ENCODE results near the gene CALB2. TPM values are rescaled to one million over a fixed set of nuclear protein-coding genes. Genes with fewer than 3 reads are reported as not detected.

The CALB2 gene
- polyA plus RNA-seq, 2 of the 4 experiments (the other 2 are of a cell fraction) = 3.7 to 6.4 TPM

- WGBS (ENCODE audit: missing lambda C conversion rate) = 42% methylated on average over 11 of the region's 11 CpGs
- no peak overlapping the region for H3K27ac ChIP-seq
These were observed 44.2 kb downstream of the CALB2 start for GRCh38 chr16:71402674-71403073.

GRCh38 chr16:71404364-71404763 lies 45.8 kb downstream of the CALB2 start:
- no peaks in the 10 kb centered on the region; the same call in 2 of the 3 replicates for H3K9me3 ChIP-seq
- H3K4me2 ChIP-seq = no peak overlapping the region
- no peak overlapping the region for H3K27ac ChIP-seq
- no peak overlapping the region for H3K4me3 ChIP-seq
- DNase-seq (ENCODE audit: low read depth in 1 of 2, low spot score in 1 of 2) (no peak), ATAC-seq (no peak), FAIRE-seq (no peak)
- WGBS (ENCODE audit: missing lambda C conversion rate) = 71% methylated on average over 4 of the region's 4 CpGs
- ChIA-PET CTCF (interaction anchor here (1.0 to 4.3 kb wide), 3 partner anchors 8 to 134 kb away, joined by 3 to 27 read pairs (median 3); no protein-coding TSS in a partner anchor), POLR2A (no interaction called here)
- TF ChIP-seq FOSB (CRISPR knock-in tag; IDR thresholded peaks at IDR 0.05) = no peak
- no peak for TF ChIP-seq NPAS2 (CRISPR knock-in tag; IDR thresholded peaks at IDR 0.05; ENCODE audit: borderline replicate concordance)
- TF ChIP-seq RAD21 (conservative IDR thresholded peaks at IDR 0.05 in 1 of 2, IDR thresholded peaks at IDR 0.05 in 1 of 2) = no peak
- TF ChIP-seq PHF8 (IDR thresholded peaks at IDR 0.05; ENCODE audit: borderline replicate concordance, low read depth) = no peak
- TF ChIP-seq HOXB5 (CRISPR knock-in tag; IDR thresholded peaks at IDR 0.05) = no peak
- no peak for TF ChIP-seq CEBPB (IDR thresholded peaks at IDR 0.05)
- no peak for TF ChIP-seq CBX8 (IDR thresholded peaks at IDR 0.05)
- no peak for TF ChIP-seq CTCF (IDR thresholded peaks at IDR 0.05)
- TF ChIP-seq ESRRA (IDR thresholded peaks at IDR 0.05; ENCODE audit: borderline replicate concordance, low read length) = no peak
- TF ChIP-seq CHD2 (IDR thresholded peaks at IDR 0.05; ENCODE audit: low read length, partially characterized antibody) = no peak
- TF ChIP-seq PBX3 (IDR thresholded peaks at IDR 0.05) = no peak
- TF ChIP-seq ZC3H11A (IDR thresholded peaks at IDR 0.05) = no peak
- TF ChIP-seq TFCP2L1 (CRISPR knock-in tag; IDR thresholded peaks at IDR 0.05) = no peak
- TF ChIP-seq MAX (IDR thresholded peaks at IDR 0.05) = no peak
- no peak for TF ChIP-seq FOSL2 (IDR thresholded peaks at IDR 0.05)
- TF ChIP-seq FOSL2 (CRISPR knock-in tag; IDR thresholded peaks at IDR 0.05) = no peak
- no peak for TF ChIP-seq JUN (IDR thresholded peaks at IDR 0.05)
- no peak for TF ChIP-seq POLR2A (IDR thresholded peaks at IDR 0.05; ENCODE audit: low read length)
- H3K4me1 ChIP-seq = no peaks in the 10 kb centered on the region

More at GRCh38 chr16:71402674-71403073, 44.2 kb downstream of the CALB2 start:
- FAIRE-seq (no peak), ATAC-seq (no peak), DNase-seq (ENCODE audit: low read depth in 1 of 2, low spot score in 1 of 2) (no peak)
- Histone ChIP-seq H3K4me1 (no peaks in the 10 kb centered on the region), H3K4me2 (no peak overlapping the region), H3K4me3 (no peak overlapping the region), H3K9me3 (no peaks in the 10 kb centered on the region; the same call in 2 of the 3 replicates)
- TF ChIP-seq ZSCAN20 (CRISPR knock-in tag; IDR thresholded peaks at IDR 0.05) (no peak), CBX8 (IDR thresholded peaks at IDR 0.05) (no peak), PBX3 (IDR thresholded peaks at IDR 0.05) (no peak), RNF2 (IDR thresholded peaks at IDR 0.05; ENCODE audit: borderline replicate concordance, low read depth) (no peak), CEBPB (IDR thresholded peaks at IDR 0.05) (no peak), KDM5A (IDR thresholded peaks at IDR 0.05) (no peak), TP53 (CRISPR knock-in tag; IDR thresholded peaks at IDR 0.05) (no peak), TFCP2L1 (CRISPR knock-in tag; IDR thresholded peaks at IDR 0.05) (no peak), HOXB5 (CRISPR knock-in tag; IDR thresholded peaks at IDR 0.05) (no peak), EP300 (IDR thresholded peaks at IDR 0.05) (no peak)
- ChIA-PET POLR2A (no interaction called here), CTCF (interaction anchor here (1.1 to 4.3 kb wide), 2 partner anchors 10 to 208 kb away, joined by 4 to 27 read pairs; no protein-coding TSS in a partner anchor)
